GM23338 (cell line): ENCODE measurements around the gene SRSF9. TPM values are rescaled to one million over a fixed set of nuclear protein-coding genes. Genes with fewer than 3 reads are reported as not detected.

Source experiments
- NANOG ChIP-seq: IDR thresholded peaks from 2 replicates; pipeline ENCODE4 v1.6.1; 2016; ENCODE audit warnings: antibody characterized with exemption, borderline replicate concordance
- polyA plus RNA-seq: library from polyadenylated mRNA; unstranded; fragments of >200 nt; fragmentation: Nextera tagmentation; extraction: Ambion mirVana; gene quantifications from 2 replicates; pipeline ENCODE4 v1.2.1, GENCODE V29; 2016
- total RNA-seq: library from RNA; depleted of rRNA; stranded (reverse); fragments of >200 nt; shearing (Covaris generic); gene quantifications from 2 replicates; pipeline ENCODE4 v1.2.3, GENCODE V29; 2014
- TF ChIP-seq, protein P1 (sequence below): fragments of 250-450 bp; sonication (Bioruptor Pico); IDR thresholded peaks from 2 replicates; pipeline ENCODE4 v1.5.0; 2020; ENCODE audit warnings: mild to moderate bottlenecking, moderate library complexity
- TF ChIP-seq, protein P2 (sequence below): IDR thresholded peaks from one replicate; pipeline ENCODE4 v1.6.1; 2018; ENCODE audit warnings: antibody characterized with exemption; ENCODE audit not compliant: unreplicated experiment

SRSF9 gene
- total and polyA plus RNA-seq, 2 experiments from 2014 or later: 250 to 481 TPM

DNA sequence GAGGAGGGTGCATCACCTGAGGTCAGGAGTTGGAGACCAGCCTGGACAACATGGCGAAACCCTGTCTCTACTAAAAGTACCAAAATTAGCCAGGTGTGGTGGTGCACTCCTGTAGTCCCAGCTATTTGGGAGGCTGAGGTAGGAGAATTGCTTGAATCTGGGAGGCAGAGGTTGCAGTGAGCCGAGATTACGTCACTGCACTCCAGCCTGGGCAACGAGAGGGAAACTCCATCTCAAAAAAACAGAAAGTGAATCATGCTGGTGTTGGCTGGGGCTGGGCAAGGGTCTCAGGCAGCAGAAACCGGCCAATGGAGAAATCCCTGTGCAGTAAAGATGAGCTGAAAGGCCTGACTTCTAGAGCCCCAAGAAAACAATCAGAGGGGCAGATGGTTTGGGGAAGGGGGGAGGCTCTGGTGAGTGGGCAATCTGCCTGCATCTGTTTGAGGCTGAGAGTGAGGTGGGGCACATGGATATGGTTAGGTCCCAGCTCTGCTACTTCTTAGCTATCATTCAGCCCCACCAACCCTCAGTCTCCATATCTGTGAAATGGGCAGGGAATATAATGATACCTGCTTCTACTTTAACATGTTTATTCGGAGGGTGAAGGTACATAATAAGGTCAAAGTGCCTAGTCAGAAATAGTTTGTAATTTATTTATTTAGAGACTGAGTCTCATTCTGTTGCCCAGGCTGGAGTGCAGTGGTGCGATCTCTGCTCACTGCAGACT lies 52.9 kb downstream of the SRSF9 start (continued):
- TF ChIP-seq, protein P1, sequence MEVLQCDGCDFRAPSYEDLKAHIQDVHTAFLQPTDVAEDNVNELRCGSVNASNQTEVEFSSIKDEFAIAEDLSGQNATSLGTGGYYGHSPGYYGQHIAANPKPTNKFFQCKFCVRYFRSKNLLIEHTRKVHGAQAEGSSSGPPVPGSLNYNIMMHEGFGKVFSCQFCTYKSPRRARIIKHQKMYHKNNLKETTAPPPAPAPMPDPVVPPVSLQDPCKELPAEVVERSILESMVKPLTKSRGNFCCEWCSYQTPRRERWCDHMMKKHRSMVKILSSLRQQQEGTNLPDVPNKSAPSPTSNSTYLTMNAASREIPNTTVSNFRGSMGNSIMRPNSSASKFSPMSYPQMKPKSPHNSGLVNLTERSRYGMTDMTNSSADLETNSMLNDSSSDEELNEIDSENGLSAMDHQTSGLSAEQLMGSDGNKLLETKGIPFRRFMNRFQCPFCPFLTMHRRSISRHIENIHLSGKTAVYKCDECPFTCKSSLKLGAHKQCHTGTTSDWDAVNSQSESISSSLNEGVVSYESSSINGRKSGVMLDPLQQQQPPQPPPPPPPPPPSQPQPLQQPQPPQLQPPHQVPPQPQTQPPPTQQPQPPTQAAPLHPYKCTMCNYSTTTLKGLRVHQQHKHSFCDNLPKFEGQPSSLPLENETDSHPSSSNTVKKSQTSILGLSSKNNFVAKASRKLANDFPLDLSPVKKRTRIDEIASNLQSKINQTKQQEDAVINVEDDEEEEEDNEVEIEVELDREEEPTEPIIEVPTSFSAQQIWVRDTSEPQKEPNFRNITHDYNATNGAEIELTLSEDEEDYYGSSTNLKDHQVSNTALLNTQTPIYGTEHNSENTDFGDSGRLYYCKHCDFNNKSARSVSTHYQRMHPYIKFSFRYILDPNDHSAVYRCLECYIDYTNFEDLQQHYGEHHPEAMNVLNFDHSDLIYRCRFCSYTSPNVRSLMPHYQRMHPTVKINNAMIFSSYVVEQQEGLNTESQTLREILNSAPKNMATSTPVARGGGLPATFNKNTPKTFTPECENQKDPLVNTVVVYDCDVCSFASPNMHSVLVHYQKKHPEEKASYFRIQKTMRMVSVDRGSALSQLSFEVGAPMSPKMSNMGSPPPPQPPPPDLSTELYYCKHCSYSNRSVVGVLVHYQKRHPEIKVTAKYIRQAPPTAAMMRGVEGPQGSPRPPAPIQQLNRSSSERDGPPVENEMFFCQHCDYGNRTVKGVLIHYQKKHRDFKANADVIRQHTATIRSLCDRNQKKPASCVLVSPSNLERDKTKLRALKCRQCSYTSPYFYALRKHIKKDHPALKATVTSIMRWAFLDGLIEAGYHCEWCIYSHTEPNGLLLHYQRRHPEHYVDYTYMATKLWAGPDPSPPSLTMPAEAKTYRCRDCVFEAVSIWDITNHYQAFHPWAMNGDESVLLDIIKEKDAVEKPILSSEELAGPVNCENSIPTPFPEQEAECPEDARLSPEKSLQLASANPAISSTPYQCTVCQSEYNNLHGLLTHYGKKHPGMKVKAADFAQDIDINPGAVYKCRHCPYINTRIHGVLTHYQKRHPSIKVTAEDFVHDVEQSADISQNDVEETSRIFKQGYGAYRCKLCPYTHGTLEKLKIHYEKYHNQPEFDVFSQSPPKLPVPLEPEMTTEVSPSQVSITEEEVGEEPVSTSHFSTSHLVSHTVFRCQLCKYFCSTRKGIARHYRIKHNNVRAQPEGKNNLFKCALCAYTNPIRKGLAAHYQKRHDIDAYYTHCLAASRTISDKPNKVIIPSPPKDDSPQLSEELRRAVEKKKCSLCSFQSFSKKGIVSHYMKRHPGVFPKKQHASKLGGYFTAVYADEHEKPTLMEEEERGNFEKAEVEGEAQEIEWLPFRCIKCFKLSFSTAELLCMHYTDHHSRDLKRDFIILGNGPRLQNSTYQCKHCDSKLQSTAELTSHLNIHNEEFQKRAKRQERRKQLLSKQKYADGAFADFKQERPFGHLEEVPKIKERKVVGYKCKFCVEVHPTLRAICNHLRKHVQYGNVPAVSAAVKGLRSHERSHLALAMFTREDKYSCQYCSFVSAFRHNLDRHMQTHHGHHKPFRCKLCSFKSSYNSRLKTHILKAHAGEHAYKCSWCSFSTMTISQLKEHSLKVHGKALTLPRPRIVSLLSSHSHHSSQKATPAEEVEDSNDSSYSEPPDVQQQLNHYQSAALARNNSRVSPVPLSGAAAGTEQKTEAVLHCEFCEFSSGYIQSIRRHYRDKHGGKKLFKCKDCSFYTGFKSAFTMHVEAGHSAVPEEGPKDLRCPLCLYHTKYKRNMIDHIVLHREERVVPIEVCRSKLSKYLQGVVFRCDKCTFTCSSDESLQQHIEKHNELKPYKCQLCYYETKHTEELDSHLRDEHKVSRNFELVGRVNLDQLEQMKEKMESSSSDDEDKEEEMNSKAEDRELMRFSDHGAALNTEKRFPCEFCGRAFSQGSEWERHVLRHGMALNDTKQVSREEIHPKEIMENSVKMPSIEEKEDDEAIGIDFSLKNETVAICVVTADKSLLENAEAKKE: no peak
- no peak for TF ChIP-seq NANOG
- TF ChIP-seq, protein P2, sequence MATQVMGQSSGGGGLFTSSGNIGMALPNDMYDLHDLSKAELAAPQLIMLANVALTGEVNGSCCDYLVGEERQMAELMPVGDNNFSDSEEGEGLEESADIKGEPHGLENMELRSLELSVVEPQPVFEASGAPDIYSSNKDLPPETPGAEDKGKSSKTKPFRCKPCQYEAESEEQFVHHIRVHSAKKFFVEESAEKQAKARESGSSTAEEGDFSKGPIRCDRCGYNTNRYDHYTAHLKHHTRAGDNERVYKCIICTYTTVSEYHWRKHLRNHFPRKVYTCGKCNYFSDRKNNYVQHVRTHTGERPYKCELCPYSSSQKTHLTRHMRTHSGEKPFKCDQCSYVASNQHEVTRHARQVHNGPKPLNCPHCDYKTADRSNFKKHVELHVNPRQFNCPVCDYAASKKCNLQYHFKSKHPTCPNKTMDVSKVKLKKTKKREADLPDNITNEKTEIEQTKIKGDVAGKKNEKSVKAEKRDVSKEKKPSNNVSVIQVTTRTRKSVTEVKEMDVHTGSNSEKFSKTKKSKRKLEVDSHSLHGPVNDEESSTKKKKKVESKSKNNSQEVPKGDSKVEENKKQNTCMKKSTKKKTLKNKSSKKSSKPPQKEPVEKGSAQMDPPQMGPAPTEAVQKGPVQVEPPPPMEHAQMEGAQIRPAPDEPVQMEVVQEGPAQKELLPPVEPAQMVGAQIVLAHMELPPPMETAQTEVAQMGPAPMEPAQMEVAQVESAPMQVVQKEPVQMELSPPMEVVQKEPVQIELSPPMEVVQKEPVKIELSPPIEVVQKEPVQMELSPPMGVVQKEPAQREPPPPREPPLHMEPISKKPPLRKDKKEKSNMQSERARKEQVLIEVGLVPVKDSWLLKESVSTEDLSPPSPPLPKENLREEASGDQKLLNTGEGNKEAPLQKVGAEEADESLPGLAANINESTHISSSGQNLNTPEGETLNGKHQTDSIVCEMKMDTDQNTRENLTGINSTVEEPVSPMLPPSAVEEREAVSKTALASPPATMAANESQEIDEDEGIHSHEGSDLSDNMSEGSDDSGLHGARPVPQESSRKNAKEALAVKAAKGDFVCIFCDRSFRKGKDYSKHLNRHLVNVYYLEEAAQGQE: no peak
